Measurements from ENCODE around the gene IGFL4.
A peak's percentile ranks its signal among the peaks of the same experiment; 100 is the strongest.

Gene IGFL4

GRCh38 chr19:46060012-46060411 is 19.2 kb upstream of the IGFL4 start:
- no peak for DNase-seq

GRCh38 chr19:46058778-46059177 is 18.0 kb upstream of the IGFL4 start:
- no peak for DNase-seq

GRCh38 chr19:46056536-46056935 is 15.7 kb upstream of the IGFL4 start:
- DNase-seq: no peak

- DNase-seq: no peak
Measured at GRCh38 chr19:46052896-46053295, 12.1 kb upstream of the IGFL4 start.

- no peak for DNase-seq
Measured at GRCh38 chr19:46049597-46049996, 8.8 kb upstream of the IGFL4 start.

GRCh38 chr19:46043519-46043918 is 2.7 kb upstream of the IGFL4 start:
- DNase-seq: no peak

- no peak for DNase-seq
Measured at GRCh38 chr19:46042252-46042883, 1.6 kb upstream of the IGFL4 start.

- no peak for DNase-seq
Measured at GRCh38 chr19:46040125-46040524, 677 bp downstream of the IGFL4 start.

- DNase-seq: no peak
Measured at GRCh38 chr19:46036744-46037128, 4.1 kb downstream of the IGFL4 start.

GRCh38 chr19:46035986-46036743 is 4.6 kb downstream of the IGFL4 start:
- no peak for DNase-seq

GRCh38 chr19:46035546-46035945 is 5.3 kb downstream of the IGFL4 start:
- DNase-seq: no peak

- no peak for DNase-seq
Measured at GRCh38 chr19:46033401-46033800, 7.4 kb downstream of the IGFL4 start.

- DNase-seq: no peak
Measured at GRCh38 chr19:46032597-46033025, 8.2 kb downstream of the IGFL4 start.

GRCh38 chr19:46031781-46032596 is 8.8 kb downstream of the IGFL4 start:
- no peak for DNase-seq

GRCh38 chr19:46030812-46031550 is 9.8 kb downstream of the IGFL4 start:
- no peak for DNase-seq

GRCh38 chr19:46025835-46026234 is 15.0 kb downstream of the IGFL4 start:
- DNase-seq: no peak

GRCh38 chr19:46023311-46023779 is 17.5 kb downstream of the IGFL4 start:
- no peak for DNase-seq

GRCh38 chr19:46022431-46023310 is 18.1 kb downstream of the IGFL4 start, which contains the start of gene PGLYRP1:
TSS of gene PGLYRP1 (minus strand) at chr19:46023053. CDS start at chr19:46023021, 32 bp downstream.
- no peak for DNase-seq

- no peak for DNase-seq
Measured at GRCh38 chr19:46022061-46022430, 18.8 kb downstream of the IGFL4 start.

- DNase-seq: peak; percentile 42
Measured at GRCh38 chr19:46021531-46022041, 19.2 kb downstream of the IGFL4 start.

- no peak for DNase-seq
Measured at GRCh38 chr19:46020819-46021125, 20.0 kb downstream of the IGFL4 start.

- no peak for DNase-seq
Measured at GRCh38 chr19:46019270-46019669, 21.5 kb downstream of the IGFL4 start.

All from NCI-H2029 treated with DMSO at 0.1 percent for 48 hours (cell line).